Measurements from ENCODE around the gene LILRB3.
"Not testable (repeated sequence)": the region's sequence is repeated elsewhere in the genome, so short reads cannot be mapped to it uniquely, and the experiment has no call there.

LILRB3 gene

DNA sequence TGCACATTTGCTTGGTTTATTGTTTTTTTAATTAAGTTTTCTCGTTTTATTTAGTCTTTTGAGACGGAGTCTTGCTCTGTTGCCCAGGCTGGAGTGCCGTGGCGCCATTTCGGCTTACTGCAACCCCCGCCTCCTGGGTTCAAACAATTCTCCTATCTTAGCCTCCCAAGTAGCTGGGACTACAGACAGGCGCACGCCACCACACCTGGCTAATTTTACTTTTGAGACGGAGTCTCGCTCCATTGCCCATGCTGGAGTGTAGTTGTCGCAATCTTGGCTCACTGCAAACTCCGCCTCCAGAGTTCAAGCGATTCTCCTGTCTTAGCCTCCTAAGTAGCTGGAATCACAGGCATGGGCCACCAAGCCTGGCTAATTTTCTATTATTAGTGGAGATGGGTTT lies 20.8 kb downstream of the LILRB3 start:
- H3K4me1 ChIP-seq (ENCODE audit: insufficient read depth, low read length), result peaks cover 23% of the 10 kb centered on the region
- H3K27me3 ChIP-seq (ENCODE audit: insufficient read depth, low read length), result no peaks in the 10 kb centered on the region
- no peak overlapping the region for H2AFZ ChIP-seq (ENCODE audit: low read depth, low read length)
- peaks cover 56% of the 10 kb centered on the region for H3K36me3 ChIP-seq (ENCODE audit: insufficient read depth, low read length)
- no peaks in the 10 kb centered on the region for H3K9me3 ChIP-seq (ENCODE audit: low read length)
- peak overlapping the region; percentile 85 for H3K4me3 ChIP-seq (ENCODE audit: low read length)

DNA sequence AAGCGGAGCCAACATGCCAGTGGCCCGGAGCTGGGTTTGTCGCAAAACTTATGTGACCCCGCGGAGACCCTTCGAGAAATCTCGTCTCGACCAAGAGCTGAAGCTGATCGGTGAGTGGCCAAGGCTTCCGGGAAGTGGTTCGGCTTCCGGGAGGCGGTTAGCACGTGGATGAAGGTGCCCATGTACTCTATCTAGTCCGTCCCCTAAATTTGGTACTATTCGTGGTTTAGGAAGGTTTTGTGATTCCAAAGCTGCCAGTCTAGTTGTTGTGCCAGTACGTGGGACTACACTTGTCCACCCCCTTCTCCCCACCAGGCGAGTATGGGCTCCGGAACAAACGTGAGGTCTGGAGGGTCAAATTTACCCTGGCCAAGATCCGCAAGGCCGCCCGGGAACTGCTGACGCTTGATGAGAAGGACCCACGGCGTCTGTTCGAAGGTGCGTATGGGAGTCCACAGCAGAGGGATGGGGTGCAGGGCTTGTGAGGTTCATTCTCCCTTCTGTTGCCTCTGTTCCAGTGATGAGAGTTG lies 21.6 kb downstream of the LILRB3 start:
- peaks cover 23% of the 10 kb centered on the region for H3K4me1 ChIP-seq (ENCODE audit: insufficient read depth, low read length)
- H3K9me3 ChIP-seq (ENCODE audit: low read length), result no peaks in the 10 kb centered on the region
- peaks cover 48% of the 10 kb centered on the region for H3K36me3 ChIP-seq (ENCODE audit: insufficient read depth, low read length)
- peak overlapping the region; percentile 85 for H3K4me3 ChIP-seq (ENCODE audit: low read length)
- H3K27me3 ChIP-seq (ENCODE audit: insufficient read depth, low read length), result no peaks in the 10 kb centered on the region
- H2AFZ ChIP-seq (ENCODE audit: low read depth, low read length), result no peak overlapping the region

DNA sequence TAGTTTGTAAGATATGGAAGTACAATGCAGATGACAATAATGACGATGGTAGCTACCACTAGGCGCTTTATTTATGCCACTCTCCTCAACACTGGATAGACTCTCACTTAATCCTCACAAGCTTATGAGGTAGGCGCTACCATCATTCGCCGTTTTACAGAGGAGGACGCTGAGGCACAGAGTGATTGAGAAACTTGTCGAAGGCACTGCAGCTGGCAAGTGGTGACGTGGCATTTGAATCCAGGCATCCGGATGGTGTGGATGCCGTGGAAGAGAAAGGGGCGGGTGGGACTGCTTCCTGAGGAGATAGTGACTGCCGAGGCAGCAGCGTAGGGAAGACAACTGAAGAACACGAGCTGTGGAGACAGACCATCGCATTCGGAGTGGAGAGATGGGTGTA lies 23.4 kb downstream of the LILRB3 start:
- H3K4me3 ChIP-seq (ENCODE audit: low read length), result no peak overlapping the region
- peaks cover 33% of the 10 kb centered on the region for H3K36me3 ChIP-seq (ENCODE audit: insufficient read depth, low read length)
- no peak overlapping the region for H2AFZ ChIP-seq (ENCODE audit: low read depth, low read length)
- H3K27me3 ChIP-seq (ENCODE audit: insufficient read depth, low read length), result no peaks in the 10 kb centered on the region
- peaks cover 23% of the 10 kb centered on the region for H3K4me1 ChIP-seq (ENCODE audit: insufficient read depth, low read length)
- H3K9me3 ChIP-seq (ENCODE audit: low read length), result no peaks in the 10 kb centered on the region

DNA sequence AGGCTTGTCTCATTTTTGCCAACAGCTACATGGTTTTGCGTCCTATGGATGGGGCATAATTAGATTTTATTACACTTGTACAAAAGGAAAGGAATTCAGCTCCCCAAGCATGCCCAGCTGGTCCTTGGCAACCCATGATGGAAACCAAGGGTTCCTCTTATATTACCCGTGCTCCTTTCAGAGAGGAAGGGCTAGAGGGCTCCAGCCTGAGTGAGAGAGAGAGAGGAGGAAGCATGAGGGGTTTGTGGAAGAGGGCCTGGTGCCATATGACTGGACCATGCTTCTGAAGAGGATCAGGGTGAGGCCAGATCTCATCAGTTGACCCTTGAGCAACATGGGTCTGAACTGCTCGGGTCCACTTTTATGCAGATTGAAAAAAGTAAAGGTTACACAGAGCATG lies 25.7 kb downstream of the LILRB3 start:
- no peaks in the 10 kb centered on the region for H3K27me3 ChIP-seq (ENCODE audit: insufficient read depth, low read length)
- H3K4me1 ChIP-seq (ENCODE audit: insufficient read depth, low read length), result peaks cover 18% of the 10 kb centered on the region
- no peaks in the 10 kb centered on the region for H3K9me3 ChIP-seq (ENCODE audit: low read length)
- peaks cover 26% of the 10 kb centered on the region for H3K36me3 ChIP-seq (ENCODE audit: insufficient read depth, low read length)
- H2AFZ ChIP-seq (ENCODE audit: low read depth, low read length), result no peak overlapping the region
- no peak overlapping the region for H3K4me3 ChIP-seq (ENCODE audit: low read length)

DNA sequence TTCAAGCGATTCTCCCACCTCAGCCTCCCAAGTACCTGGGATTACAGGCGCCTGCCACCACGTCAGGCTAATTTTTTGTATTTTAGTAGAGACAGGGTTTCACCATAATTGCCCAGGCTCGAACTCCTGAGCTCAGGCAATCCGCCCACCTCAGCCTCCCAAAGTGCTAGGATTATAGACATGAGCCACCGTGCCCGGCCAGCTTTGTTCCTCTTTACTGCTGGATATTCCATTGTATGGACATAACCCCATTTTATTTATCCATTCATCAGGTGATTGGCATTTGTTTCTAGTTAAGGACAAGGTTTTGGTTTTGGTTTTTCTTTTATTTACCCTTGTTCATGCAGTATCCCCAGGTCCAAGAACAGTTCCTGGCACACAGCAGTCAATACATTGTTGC lies 26.3 kb downstream of the LILRB3 start:
- H3K4me3 ChIP-seq (ENCODE audit: low read length), result no peak overlapping the region
- H3K27me3 ChIP-seq (ENCODE audit: insufficient read depth, low read length), result no peaks in the 10 kb centered on the region
- no peak overlapping the region for H2AFZ ChIP-seq (ENCODE audit: low read depth, low read length)
- H3K36me3 ChIP-seq (ENCODE audit: insufficient read depth, low read length), result peaks cover 23% of the 10 kb centered on the region
- peaks cover 18% of the 10 kb centered on the region for H3K4me1 ChIP-seq (ENCODE audit: insufficient read depth, low read length)
- H3K9me3 ChIP-seq (ENCODE audit: low read length), result no peaks in the 10 kb centered on the region

DNA sequence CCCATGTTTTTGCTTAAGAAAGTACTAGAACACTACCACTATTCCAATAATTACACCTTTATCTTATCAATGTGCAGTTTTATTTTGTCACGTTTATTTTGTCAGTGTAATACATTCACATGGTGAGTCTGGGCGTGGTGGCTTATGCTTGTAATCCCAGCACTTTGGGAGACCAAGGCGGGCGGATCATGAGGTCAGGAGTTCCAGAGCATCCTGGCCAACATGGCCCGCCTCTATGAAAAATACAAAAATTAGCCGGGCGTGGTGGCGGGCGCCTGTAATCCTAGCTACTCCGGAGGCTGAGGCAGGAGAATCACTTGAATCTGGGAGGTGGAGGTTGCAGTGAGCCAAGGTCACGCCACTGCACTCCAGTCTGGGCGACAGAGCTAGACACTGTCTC lies 28.3 kb downstream of the LILRB3 start:
- H3K9me3 ChIP-seq (ENCODE audit: low read length); H3K27me3 ChIP-seq (ENCODE audit: insufficient read depth, low read length); H2AFZ ChIP-seq (ENCODE audit: low read depth, low read length); H3K4me3 ChIP-seq (ENCODE audit: low read length): not testable (repeated sequence)
- Histone ChIP-seq H3K36me3 (ENCODE audit: insufficient read depth, low read length) (peaks cover 19% of the 10 kb centered on the region), H3K4me1 (ENCODE audit: insufficient read depth, low read length) (peaks cover 11% of the 10 kb centered on the region)

DNA sequence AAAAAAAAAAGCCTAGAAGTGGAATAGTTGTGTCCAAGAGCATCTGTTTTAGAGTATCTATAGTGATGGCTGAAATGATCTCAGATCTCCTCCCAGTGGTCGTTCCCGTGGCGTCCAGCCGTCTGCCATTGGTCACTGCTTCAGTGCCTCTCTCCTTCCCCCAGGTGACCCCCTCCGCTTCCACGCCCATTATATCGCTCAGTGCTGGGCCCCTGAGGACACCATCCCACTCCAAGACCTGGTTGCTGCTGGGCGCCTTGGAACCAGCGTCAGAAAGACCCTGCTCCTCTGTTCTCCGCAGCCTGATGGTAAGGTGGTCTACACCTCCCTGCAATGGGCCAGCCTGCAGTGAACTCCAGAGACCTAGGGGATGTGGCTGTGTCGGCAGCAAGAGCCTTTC lies 29.8 kb downstream of the LILRB3 start:
- H3K36me3 ChIP-seq (ENCODE audit: insufficient read depth, low read length), result peaks cover 19% of the 10 kb centered on the region
- H3K4me1 ChIP-seq (ENCODE audit: insufficient read depth, low read length), result peaks cover 17% of the 10 kb centered on the region
- H3K27me3 ChIP-seq (ENCODE audit: insufficient read depth, low read length), result no peaks in the 10 kb centered on the region
- no peak overlapping the region for H2AFZ ChIP-seq (ENCODE audit: low read depth, low read length)
- H3K4me3 ChIP-seq (ENCODE audit: low read length), result no peak overlapping the region
- H3K9me3 ChIP-seq (ENCODE audit: low read length), result no peaks in the 10 kb centered on the region

DNA sequence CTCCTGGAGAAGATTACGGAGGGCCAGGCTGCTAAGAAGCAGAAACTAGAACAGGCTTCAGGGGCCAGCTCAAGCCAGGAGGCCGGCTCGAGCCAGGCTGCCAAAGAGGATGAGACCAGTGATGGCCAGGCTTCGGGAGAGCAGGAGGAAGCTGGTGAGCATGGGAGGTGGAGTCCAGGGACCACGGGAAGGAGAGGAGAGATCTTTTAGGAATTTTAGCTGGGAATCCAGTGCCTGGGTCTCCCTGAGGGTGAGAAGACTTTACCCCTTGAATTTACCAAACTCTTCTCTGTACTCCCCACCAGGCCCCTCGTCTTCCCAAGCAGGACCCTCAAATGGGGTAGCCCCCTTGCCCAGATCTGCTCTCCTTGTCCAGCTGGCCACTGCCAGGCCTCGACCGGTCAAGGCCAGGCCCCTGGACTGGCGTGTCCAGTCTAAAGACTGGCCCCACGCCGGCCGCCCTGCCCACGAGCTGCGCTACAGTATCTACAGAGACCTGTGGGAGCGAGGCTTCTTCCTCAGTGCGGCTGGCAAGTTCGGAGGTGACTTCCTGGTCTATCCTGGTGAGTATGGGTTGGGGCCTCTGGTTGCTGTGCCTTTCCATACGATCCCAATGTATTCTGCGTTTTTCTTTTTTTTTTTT lies 30.9 kb downstream of the LILRB3 start:
- peaks cover 25% of the 10 kb centered on the region for H3K36me3 ChIP-seq (ENCODE audit: insufficient read depth, low read length)
- H3K9me3 ChIP-seq (ENCODE audit: low read length), result no peaks in the 10 kb centered on the region
- H3K27me3 ChIP-seq (ENCODE audit: insufficient read depth, low read length), result no peaks in the 10 kb centered on the region
- peaks cover 19% of the 10 kb centered on the region for H3K4me1 ChIP-seq (ENCODE audit: insufficient read depth, low read length)
- peak overlapping the region; percentile 52 for H2AFZ ChIP-seq (ENCODE audit: low read depth, low read length)
- H3K4me3 ChIP-seq (ENCODE audit: low read length), result peak overlapping the region; percentile 79

DNA sequence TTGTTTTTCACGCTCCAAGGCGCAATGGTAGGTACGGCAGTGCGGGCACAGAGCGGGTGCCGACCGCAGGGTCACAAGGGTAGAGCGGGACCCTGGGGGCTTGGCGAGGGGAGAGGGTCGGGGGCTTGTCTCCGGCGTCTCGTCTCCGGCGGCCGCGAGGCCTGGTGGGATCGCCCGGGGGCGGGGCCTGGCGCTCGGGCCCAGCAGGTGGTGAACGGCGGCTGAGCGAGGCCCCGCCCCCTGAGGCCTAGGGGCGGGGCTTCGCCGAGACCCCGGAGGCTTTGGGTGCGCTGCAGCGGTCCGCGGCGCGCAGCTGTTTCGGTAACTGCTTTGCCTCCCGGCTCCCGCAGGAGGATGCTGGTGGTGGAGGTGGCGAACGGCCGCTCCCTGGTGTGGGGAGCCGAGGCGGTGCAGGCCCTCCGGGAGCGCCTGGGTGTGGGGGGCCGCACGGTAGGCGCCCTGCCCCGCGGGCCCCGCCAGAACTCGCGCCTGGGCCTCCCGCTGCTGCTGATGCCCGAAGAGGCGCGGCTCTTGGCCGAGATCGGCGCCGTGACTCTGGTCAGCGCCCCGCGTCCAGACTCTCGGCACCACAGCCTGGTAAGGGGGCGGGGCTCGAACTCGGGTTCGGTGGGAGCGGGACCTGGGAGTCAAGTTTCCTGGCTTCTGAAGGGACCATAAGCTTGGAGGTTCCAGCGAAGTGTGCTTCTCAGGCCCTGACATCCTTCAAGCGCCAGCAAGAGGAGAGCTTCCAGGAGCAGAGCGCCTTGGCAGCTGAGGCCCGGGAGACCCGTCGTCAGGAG lies 31.6 kb downstream of the LILRB3 start, which contains the start of gene TSEN34:
Gene TSEN34 (plus strand): TSS at position 298 of the 800 bp plus-strand sequence. CDS start 57 bp downstream, at position 355.
- Histone ChIP-seq H3K4me3 (ENCODE audit: low read length) (peak within 1 kb of the TSS; percentile 79), H2AFZ (ENCODE audit: low read depth, low read length) (peak within 1 kb of the TSS; percentile 52), H3K36me3 (ENCODE audit: insufficient read depth, low read length) (peaks cover 29% of the 10 kb centered on the region), H3K9me3 (ENCODE audit: low read length) (no peaks in the 10 kb centered on the region), H3K4me1 (ENCODE audit: insufficient read depth, low read length) (peaks cover 19% of the 10 kb centered on the region), H3K27me3 (ENCODE audit: insufficient read depth, low read length) (no peaks in the 10 kb centered on the region)

DNA sequence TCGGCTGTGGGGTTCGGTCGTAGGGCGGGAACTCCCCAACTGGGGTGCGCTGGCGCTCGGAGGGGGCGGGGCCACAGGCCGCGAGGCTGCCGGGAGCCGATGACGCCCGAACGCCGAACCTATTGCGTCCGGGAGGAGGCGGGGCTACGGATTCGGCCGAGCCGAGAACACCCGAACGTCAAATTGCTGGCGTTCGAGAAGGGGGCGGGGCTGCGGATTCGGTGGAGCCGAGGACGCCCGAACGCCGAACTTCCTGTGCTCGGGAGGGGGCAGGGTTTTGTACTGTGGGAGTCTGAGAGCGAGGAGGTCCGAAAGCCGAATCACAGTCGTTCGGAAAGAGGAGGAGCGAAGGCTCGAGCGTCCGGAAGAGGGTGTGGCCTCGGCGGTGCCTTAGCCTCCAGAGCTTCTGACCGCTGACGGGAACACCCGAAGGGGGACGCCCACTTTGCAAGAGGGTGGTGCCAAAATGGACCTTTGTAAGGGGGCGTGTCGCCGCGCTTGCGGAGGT lies 32.2 kb downstream of the LILRB3 start:
- Histone ChIP-seq H3K4me3 (ENCODE audit: low read length) (peak overlapping the region; percentile 79), H2AFZ (ENCODE audit: low read depth, low read length) (peak overlapping the region; percentile 52), H3K4me1 (ENCODE audit: insufficient read depth, low read length) (peaks cover 19% of the 10 kb centered on the region), H3K9me3 (ENCODE audit: low read length) (no peaks in the 10 kb centered on the region), H3K36me3 (ENCODE audit: insufficient read depth, low read length) (peaks cover 29% of the 10 kb centered on the region), H3K27me3 (ENCODE audit: insufficient read depth, low read length) (no peaks in the 10 kb centered on the region)

DNA sequence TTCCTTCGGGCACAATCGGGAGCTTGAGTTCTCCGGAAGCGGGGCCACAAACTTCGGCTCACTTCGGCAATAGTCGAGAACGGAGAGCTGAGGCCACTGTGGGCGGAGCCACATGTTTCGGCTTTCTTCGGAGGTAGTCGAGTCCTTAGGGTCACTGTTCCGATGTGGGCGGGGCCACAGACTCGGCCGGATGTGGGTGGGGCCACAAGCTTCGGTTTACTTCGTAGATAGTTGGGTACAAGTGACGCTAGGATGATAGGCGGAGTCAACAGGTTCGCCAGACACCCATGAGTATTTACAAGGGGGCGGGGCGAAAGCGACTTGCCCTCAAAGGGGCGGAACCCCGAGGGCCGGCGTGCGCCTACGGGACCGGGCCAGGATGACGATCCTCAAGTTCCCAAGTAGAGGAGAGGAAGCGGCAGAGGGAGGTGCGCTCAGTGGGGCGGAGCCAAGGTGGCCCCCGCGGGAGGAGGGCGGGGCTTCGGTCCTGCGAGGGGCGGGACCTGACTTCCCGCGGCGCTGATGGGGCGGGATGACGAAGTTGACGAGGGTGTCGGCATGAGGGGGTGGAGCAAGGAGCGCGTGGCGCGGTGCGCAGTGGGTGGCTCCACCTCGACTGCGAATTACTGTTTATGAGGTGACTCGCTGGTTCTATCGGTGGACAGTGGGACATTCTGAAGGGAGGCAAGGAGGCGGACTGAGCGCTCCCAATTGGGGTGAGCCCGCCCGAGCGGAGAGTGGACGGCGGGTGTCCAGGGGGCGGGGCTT lies 32.9 kb downstream of the LILRB3 start:
- H3K27me3 ChIP-seq (ENCODE audit: insufficient read depth, low read length), result no peaks in the 10 kb centered on the region
- H3K4me3 ChIP-seq (ENCODE audit: low read length), result peak overlapping the region; percentile 79
- no peaks in the 10 kb centered on the region for H3K9me3 ChIP-seq (ENCODE audit: low read length)
- H2AFZ ChIP-seq (ENCODE audit: low read depth, low read length), result peak overlapping the region; percentile 52
- H3K36me3 ChIP-seq (ENCODE audit: insufficient read depth, low read length), result peaks cover 27% of the 10 kb centered on the region
- H3K4me1 ChIP-seq (ENCODE audit: insufficient read depth, low read length), result peaks cover 19% of the 10 kb centered on the region

DNA sequence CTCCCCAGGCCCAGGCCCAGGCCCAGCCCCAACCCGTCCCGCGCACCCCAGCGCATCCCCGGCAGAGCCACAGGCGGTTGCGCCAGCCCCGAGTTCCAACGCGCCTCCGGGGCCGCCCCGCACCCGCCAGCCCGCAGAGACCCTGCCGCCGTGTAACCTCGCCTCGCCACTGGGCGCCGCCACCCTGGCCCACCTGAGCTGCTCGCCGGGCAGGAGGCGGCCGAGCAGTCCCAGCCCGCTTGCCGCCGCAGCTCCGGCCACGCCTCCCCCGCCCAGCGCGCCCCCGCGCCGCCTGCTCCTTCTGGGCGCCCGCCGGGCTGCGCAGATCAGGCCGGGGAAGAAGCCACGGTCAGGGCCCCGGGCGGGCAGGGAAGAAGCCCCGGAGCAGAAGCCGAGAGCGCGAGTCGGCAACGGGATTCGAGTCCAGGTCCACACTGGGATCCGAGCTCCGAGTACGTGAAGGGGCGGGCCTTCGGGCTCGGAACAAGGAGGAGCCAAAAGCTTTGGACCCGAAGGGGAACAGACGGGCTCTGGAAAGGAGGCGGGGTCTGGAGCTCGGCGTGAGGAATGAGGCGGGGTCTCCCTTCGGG lies 33.6 kb downstream of the LILRB3 start, which contains the start of gene MBOAT7:
Gene MBOAT7 (minus strand): TSS at position 436 of the 590 bp plus-strand sequence. CDS start 1,072 bp downstream, outside the sequence.
- Histone ChIP-seq H3K36me3 (ENCODE audit: insufficient read depth, low read length) (peaks cover 28% of the 10 kb centered on the region), H3K4me1 (ENCODE audit: insufficient read depth, low read length) (peaks cover 19% of the 10 kb centered on the region), H3K9me3 (ENCODE audit: low read length) (no peaks in the 10 kb centered on the region), H3K4me3 (ENCODE audit: low read length) (peak within 1 kb of the TSS; percentile 79), H2AFZ (ENCODE audit: low read depth, low read length) (peak within 1 kb of the TSS; percentile 52), H3K27me3 (ENCODE audit: insufficient read depth, low read length) (no peaks in the 10 kb centered on the region)

Data from neuron (in vitro differentiated cells).